Stimulated activated CD8-positive, alpha-beta memory T cell treated with anti-CD3 and anti-CD28 coated beads, Interleukin-4, amount 100 ng/mL, for 4 hours (primary cell): Measurements from ENCODE around the gene DLGAP3.
"Not testable (repeated sequence)": the region's sequence is repeated elsewhere in the genome, so short reads cannot be mapped to it uniquely, and the experiment has no call there.

ENCODE experiments used
- DNase-seq, 2 donors: peaks; one replicate each; pipeline ENCODE4 v3.0.0-alpha.2; 2020; ENCODE audit warnings: low read depth in 2 of 2, low spot score in 1 of 2

The DLGAP3 gene

GRCh38 chr1:34842952-34843371 is 86.5 kb downstream of the DLGAP3 start:
- DNase-seq: no peak

GRCh38 chr1:34842073-34842472 is 87.4 kb downstream of the DLGAP3 start:
- DNase-seq: no peak

GRCh38 chr1:34840426-34840825 is 89.0 kb downstream of the DLGAP3 start:
- no peak for DNase-seq

- no peak for DNase-seq
These were observed 89.7 kb downstream of the DLGAP3 start for GRCh38 chr1:34839526-34840305.

- DNase-seq: no peak
These were observed 95.7 kb downstream of the DLGAP3 start for GRCh38 chr1:34833711-34834110.

GRCh38 chr1:34831721-34832246 is 97.7 kb downstream of the DLGAP3 start:
- DNase-seq: no peak

- DNase-seq: no peak
These were observed 100.2 kb downstream of the DLGAP3 start for GRCh38 chr1:34829250-34829649.

- DNase-seq: no peak
These were observed 100.8 kb downstream of the DLGAP3 start for GRCh38 chr1:34828611-34829010.

- DNase-seq: no peak
These were observed 102.0 kb downstream of the DLGAP3 start for GRCh38 chr1:34827341-34827941.

GRCh38 chr1:34825455-34826091 is 103.9 kb downstream of the DLGAP3 start:
- no peak for DNase-seq

GRCh38 chr1:34824817-34825454 is 104.5 kb downstream of the DLGAP3 start:
- no peak for DNase-seq

- DNase-seq: no peak
These were observed 107.2 kb downstream of the DLGAP3 start for GRCh38 chr1:34822202-34822601.

GRCh38 chr1:34818862-34819261 is 110.6 kb downstream of the DLGAP3 start:
- DNase-seq: not testable (repeated sequence)

GRCh38 chr1:34816778-34817177 is 112.7 kb downstream of the DLGAP3 start:
- DNase-seq: no peak

GRCh38 chr1:34816332-34816731 is 113.1 kb downstream of the DLGAP3 start:
- DNase-seq: no peak
